ENCODE measurements around the gene CCR1.
"Not testable (repeated sequence)": the region's sequence is repeated elsewhere in the genome, so short reads cannot be mapped to it uniquely, and the experiment has no call there.

CCR1 gene

DNA sequence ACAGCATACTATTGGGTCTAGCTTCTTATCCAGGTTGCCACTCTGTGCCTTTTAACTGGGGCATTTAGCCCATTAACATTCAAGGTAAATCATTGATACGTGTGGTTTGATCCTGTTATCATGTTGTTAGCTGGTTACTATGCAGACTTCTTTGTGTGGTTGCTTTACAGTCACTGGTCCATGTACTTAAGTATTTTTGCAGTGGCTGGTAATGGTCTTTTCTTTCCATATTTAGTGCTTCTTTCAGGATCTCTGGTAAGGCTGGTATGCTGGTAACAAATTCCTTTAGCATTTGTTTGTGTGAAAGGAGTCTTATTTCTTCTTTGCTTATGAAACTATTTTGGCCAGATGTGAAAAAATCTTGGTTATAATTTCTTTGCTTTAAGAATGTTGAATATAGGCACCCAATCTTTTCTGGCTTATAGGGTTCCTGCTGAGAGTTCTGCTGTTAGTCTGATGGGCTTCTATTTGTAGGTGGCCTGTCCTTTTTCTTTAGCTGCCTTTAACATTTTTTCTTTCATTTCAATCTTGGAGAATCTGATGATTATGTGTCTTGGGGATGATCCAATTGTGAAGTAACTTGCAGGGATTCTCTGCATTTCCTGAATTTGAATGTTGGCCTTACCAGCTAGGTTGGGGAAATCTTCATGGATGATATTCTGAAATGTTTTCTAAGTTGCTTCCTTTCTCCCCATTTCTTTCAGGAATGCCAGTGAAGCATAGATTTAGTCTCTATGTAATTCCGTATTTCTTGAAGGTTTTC is 39.3 kb downstream of the CCR1 start:
- DNase-seq (ENCODE audit: low read depth), result no peak

- DNase-seq (ENCODE audit: low read depth), result no peak
These were observed 44.5 kb downstream of the CCR1 start for GRCh38 chr3:46163556-46164041.

GRCh38 chr3:46162975-46163555 is 45.0 kb downstream of the CCR1 start:
- DNase-seq (ENCODE audit: low read depth), result no peak

- not testable (repeated sequence) for DNase-seq (ENCODE audit: low read depth)
These were observed 50.4 kb downstream of the CCR1 start for GRCh38 chr3:46157685-46158084.

GRCh38 chr3:46154311-46154710 is 53.8 kb downstream of the CCR1 start:
- DNase-seq (ENCODE audit: low read depth), result no peak

Measured in activated gamma-delta T cell treated with anti-CD3 and anti-CD28 coated beads, Interleukin-2, amount 50 U/mL, for 16 hours (primary cell).